ENCODE measurements around the gene XRCC5.

The XRCC5 gene

DNA sequence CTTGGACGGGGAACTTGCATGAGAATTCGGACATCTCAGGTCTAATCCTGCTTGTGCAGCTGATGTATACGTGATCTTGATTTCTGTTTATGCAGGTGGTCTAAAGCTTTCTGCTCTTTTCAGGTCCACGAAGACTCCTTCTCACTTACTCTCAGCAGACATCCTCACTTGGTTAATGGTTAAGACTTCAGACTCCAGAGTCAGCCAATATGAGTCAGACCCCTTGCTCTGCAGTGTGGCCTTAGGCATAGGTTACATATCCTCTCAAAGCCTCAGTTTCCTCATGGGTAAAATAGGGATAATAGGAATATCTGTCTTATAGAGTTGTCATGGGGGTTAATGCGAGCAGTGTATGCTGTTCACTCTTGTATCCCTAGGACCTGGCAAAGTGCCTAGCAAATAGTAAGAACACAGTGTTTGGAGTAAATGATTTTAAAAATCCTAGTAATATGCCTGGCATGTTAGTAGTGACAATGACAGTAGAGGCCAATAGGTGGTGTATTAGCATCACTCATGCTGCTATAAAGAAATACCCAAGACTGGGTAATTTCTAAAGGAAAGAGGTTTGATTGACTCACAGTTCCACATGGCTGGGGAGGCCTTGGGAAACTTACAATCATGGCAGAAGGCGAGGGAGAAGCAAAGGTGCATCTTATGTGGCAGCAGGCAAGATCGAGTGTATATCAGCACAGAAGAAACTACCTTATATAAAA lies 42.3 kb downstream of the XRCC5 start:
- TF ChIP-seq, protein P1, sequence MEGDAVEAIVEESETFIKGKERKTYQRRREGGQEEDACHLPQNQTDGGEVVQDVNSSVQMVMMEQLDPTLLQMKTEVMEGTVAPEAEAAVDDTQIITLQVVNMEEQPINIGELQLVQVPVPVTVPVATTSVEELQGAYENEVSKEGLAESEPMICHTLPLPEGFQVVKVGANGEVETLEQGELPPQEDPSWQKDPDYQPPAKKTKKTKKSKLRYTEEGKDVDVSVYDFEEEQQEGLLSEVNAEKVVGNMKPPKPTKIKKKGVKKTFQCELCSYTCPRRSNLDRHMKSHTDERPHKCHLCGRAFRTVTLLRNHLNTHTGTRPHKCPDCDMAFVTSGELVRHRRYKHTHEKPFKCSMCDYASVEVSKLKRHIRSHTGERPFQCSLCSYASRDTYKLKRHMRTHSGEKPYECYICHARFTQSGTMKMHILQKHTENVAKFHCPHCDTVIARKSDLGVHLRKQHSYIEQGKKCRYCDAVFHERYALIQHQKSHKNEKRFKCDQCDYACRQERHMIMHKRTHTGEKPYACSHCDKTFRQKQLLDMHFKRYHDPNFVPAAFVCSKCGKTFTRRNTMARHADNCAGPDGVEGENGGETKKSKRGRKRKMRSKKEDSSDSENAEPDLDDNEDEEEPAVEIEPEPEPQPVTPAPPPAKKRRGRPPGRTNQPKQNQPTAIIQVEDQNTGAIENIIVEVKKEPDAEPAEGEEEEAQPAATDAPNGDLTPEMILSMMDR (IDR thresholded peaks at IDR 0.05; ENCODE audit: borderline replicate concordance, insufficient read depth, low read depth, low read length): no peak
- H3K4me3 ChIP-seq (ENCODE audit: low read depth, low read length): no peak overlapping the region

DNA sequence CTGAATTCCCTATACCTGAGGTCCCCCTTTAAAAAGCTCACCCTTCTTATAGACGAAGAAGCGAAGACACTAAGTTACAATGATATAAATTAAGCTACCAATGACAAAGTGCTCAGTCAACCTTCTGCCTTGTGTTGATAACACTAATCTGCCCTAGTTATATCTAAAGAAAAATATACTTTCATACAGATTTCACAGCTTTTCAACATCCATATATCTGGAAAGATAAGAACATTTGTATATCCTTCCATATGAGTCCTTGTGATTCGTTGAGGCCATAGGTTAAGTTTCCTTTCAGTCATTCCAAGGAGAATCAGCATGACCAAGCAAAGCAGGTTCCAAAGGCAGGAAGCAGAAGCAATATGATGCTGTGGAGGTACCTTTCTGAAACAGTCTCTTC lies 46.8 kb downstream of the XRCC5 start:
- no peak overlapping the region for H3K4me3 ChIP-seq (ENCODE audit: low read depth, low read length)
- TF ChIP-seq, protein P1 (IDR thresholded peaks at IDR 0.05; ENCODE audit: borderline replicate concordance, insufficient read depth, low read depth, low read length): no peak

DNA sequence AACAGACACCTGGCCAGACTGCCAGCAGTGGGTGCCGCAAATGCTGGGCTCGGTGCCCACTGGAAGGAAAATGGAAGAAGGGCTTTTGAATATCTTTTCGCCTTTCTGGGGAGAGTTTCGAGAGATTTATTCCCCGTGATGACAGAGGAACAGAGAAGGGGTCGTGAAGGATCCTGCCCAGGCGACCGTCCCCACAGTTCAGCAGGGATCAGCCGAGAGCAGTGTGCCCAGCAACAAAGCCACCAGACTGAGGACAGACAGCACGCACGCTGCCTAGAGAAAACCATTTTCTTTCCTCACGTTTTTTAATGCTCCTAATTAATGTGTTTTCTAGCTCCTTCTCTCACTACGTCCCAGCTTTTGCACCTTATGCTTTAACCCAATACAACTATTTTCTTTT lies 47.7 kb downstream of the XRCC5 start:
- H3K4me3 ChIP-seq (ENCODE audit: low read depth, low read length): no peak overlapping the region
- TF ChIP-seq, protein P1 (IDR thresholded peaks at IDR 0.05; ENCODE audit: borderline replicate concordance, insufficient read depth, low read depth, low read length): no peak

DNA sequence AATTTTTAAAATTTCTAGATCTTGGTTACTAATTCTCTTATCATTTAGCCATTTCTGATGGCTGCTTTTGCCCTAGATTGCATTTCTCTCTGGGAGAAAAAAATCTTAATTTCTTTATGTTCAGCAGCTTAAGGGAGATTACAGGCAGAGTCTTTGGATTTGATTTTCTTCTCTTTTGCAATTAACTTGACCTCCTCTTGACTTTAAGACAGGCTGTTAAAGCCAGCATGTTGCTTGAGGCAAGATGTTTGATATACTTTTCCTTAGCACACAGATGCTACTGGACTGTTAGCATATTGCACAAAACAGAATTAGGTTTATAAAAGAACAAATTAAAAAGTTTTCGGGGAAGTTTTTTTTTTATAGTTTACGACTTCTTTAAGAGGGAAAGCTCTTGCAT lies 50.0 kb downstream of the XRCC5 start:
- H3K4me3 ChIP-seq (ENCODE audit: low read depth, low read length): no peak overlapping the region

DNA sequence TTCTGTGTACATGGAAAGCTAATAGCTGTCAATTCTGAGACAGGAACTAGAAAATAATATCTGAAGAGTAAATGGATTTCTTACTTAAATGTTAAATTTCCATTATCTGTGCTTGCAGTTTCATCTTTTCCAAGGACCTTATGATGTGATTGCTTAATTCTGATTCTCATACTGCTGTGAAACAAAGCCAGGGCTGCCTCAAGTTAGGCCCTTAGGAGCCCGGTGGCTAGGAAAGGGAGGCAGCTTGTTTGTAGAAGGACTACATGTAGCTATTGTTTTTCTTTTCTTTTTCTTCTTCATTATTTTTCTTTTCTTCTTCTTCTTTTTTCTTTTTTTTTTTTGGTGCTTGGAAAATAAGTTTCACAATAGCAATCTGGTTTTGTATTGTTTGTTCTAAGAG lies 50.5 kb downstream of the XRCC5 start:
- no peak overlapping the region for H3K4me3 ChIP-seq (ENCODE audit: low read depth, low read length)
- TF ChIP-seq, protein P1 (IDR thresholded peaks at IDR 0.05; ENCODE audit: borderline replicate concordance, insufficient read depth, low read depth, low read length): no peak

More for the DNA sequence above, 50.0 kb downstream of the XRCC5 start:
- TF ChIP-seq, protein P1 (IDR thresholded peaks at IDR 0.05; ENCODE audit: borderline replicate concordance, insufficient read depth, low read depth, low read length): no peak

DNA sequence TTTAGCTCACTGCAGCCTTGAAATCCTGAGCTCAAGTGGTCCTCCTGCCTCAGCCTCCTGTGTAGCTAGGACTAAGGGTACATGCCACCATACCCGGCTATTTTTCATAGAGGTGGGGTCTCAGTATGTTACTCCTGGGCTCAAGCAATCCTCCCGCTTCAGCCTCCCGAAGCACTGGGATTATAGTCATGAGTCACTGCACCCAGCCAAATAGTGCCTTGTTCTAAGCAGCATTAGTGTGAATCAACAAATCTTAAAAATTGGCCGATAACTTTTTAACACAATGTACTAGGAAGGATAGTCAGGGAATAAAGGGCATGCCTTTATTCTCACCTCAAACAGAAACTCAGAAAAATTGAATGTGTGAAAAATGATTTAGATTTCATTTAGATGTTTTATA lies 51.6 kb downstream of the XRCC5 start:
- TF ChIP-seq, protein P1 (IDR thresholded peaks at IDR 0.05; ENCODE audit: borderline replicate concordance, insufficient read depth, low read depth, low read length): no peak
- H3K4me3 ChIP-seq (ENCODE audit: low read depth, low read length): no peak overlapping the region

DNA sequence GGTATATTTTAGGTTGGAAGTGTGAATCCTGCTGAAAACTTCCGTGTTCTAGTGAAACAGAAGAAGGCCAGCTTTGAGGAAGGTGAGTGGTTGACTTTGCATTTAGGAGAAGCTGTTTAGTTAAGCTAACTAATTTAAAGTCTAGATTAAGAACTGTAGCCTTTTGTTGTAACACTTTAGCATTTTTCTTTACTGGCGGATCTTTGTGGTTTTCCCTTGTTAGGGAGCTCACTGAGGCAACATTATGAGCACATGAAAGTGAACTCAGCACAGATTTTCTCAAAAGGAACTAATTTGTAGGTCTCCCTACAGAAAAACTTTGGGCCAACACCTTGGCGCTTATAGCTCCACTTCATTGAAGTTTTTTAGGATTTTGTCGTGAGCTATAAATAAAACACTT lies 52.8 kb downstream of the XRCC5 start:
- no peak overlapping the region for H3K4me3 ChIP-seq (ENCODE audit: low read depth, low read length)
- TF ChIP-seq, protein P1 (IDR thresholded peaks at IDR 0.05; ENCODE audit: borderline replicate concordance, insufficient read depth, low read depth, low read length): no peak
